GM19452 (cell line): ENCODE data around the gene SPATA24.

Experiments
- ATAC-seq: cut with Tn5 transposase; IDR thresholded peaks from one replicate; pipeline ENCODE4 v1.9.1; 2021; ENCODE audit not compliant: unreplicated experiment

The SPATA24 gene

GRCh38 chr5:139383993-139384590, 19.8 kb downstream of the SPATA24 start:
- no peak for ATAC-seq

GRCh38 chr5:139383275-139383992, 20.5 kb downstream of the SPATA24 start, which contains the start of gene SLC23A1:
Gene SLC23A1, minus strand, starts transcription at chr5:139383297. Its CDS starts 44 bp downstream, at chr5:139383253.
- no peak for ATAC-seq

- ATAC-seq, result no peak
Measured at GRCh38 chr5:139382807-139383206, 21.1 kb downstream of the SPATA24 start.

- no peak for ATAC-seq
Measured at GRCh38 chr5:139381837-139382761, 21.8 kb downstream of the SPATA24 start.

- no peak for ATAC-seq
Measured at GRCh38 chr5:139379626-139380449, 24.1 kb downstream of the SPATA24 start.

GRCh38 chr5:139378941-139379361, 24.9 kb downstream of the SPATA24 start:
- ATAC-seq, result no peak

- no peak for ATAC-seq
Measured at GRCh38 chr5:139378101-139378825, 25.6 kb downstream of the SPATA24 start.

GRCh38 chr5:139377226-139377625, 26.7 kb downstream of the SPATA24 start:
- no peak for ATAC-seq

- ATAC-seq, result no peak
Measured at GRCh38 chr5:139376364-139376763, 27.5 kb downstream of the SPATA24 start.

GRCh38 chr5:139374909-139375308, 29.0 kb downstream of the SPATA24 start:
- no peak for ATAC-seq

- no peak for ATAC-seq
Measured at GRCh38 chr5:139371482-139372435, 32.1 kb downstream of the SPATA24 start.

- ATAC-seq, result no peak
Measured at GRCh38 chr5:139369181-139369580, 34.7 kb downstream of the SPATA24 start.

GRCh38 chr5:139368613-139369012, 35.3 kb downstream of the SPATA24 start:
- no peak for ATAC-seq

- ATAC-seq, result no peak
Measured at GRCh38 chr5:139364466-139364865, 39.4 kb downstream of the SPATA24 start.

- ATAC-seq, result no peak
Measured at GRCh38 chr5:139363937-139364336, 40.0 kb downstream of the SPATA24 start.

- no peak for ATAC-seq
Measured at GRCh38 chr5:139361835-139362429, 42.0 kb downstream of the SPATA24 start.

GRCh38 chr5:139360384-139360783, 43.5 kb downstream of the SPATA24 start:
- no peak for ATAC-seq

GRCh38 chr5:139358064-139358463, 45.8 kb downstream of the SPATA24 start:
- ATAC-seq, result no peak
